SK-N-SH treated with all-trans-retinoic acid at 6 μM for 48 hours (cell line): Measurements from ENCODE around the gene APMAP.

Source experiments
- ARNTL ChIP-seq: fragments of 450-650 bp; formaldehyde crosslinking; IDR thresholded peaks from 2 replicates; pipeline ENCODE4 v1.5.0; 2020; ENCODE audit warnings: low read depth, mild to moderate bottlenecking, moderate library complexity, borderline replicate concordance
- ESRRG ChIP-seq: fragments of 250-450 bp; sonication (Bioruptor Pico); IDR thresholded peaks from 2 replicates; pipeline ENCODE4 v1.6.1; 2021; ENCODE audit warnings: mild to moderate bottlenecking
- TOX ChIP-seq: fragments of 250-450 bp; sonication (Bioruptor Pico); IDR thresholded peaks from 2 replicates; pipeline ENCODE4 v1.8.0; 2021; ENCODE audit warnings: mild to moderate bottlenecking, moderate library complexity, borderline replicate concordance
- ZFP3 ChIP-seq: fragments of 250-450 bp; sonication (Bioruptor Pico); IDR thresholded peaks from 2 replicates; pipeline ENCODE4 v1.5.0; 2020; ENCODE audit warnings: mild to moderate bottlenecking, moderate library complexity
- ZFP30 ChIP-seq: fragments of 450-650 bp; formaldehyde crosslinking; IDR thresholded peaks from 2 replicates; pipeline ENCODE4 v1.5.0; 2022; ENCODE audit warnings: mild to moderate bottlenecking, moderate library complexity
- ZNF565 ChIP-seq: fragments of 450-650 bp; formaldehyde crosslinking; conservative IDR thresholded peaks from 2 replicates; pipeline ENCODE4 v1.5.0; 2020; ENCODE audit warnings: low read depth, mild to moderate bottlenecking, moderate library complexity
- TF ChIP-seq, protein P1 (sequence below): fragments of 250-450 bp; sonication (Bioruptor Pico); IDR thresholded peaks from 2 replicates; pipeline ENCODE4 v1.5.1; 2021; ENCODE audit warnings: mild to moderate bottlenecking, moderate library complexity
- TF ChIP-seq, protein P2 (sequence below): fragments of 250-450 bp; sonication (Bioruptor Pico); IDR thresholded peaks from 2 replicates; pipeline ENCODE4 v1.8.0; 2020; ENCODE audit warnings: mild to moderate bottlenecking, moderate library complexity, borderline replicate concordance
- TF ChIP-seq, protein P3 (sequence below): fragments of 250-450 bp; sonication (Bioruptor Pico); IDR thresholded peaks from 2 replicates; pipeline ENCODE4 v1.5.1; 2020; ENCODE audit warnings: low read depth, mild to moderate bottlenecking, moderate library complexity
- TF ChIP-seq, protein P4 (sequence below): fragments of 250-450 bp; sonication (Bioruptor Pico); IDR thresholded peaks from 2 replicates; pipeline ENCODE4 v1.8.0; 2021; ENCODE audit warnings: low read depth, mild to moderate bottlenecking, moderate library complexity, borderline replicate concordance
- TF ChIP-seq, protein P5 (sequence below): fragments of 250-450 bp; sonication (Bioruptor Pico); IDR thresholded peaks from 2 replicates; pipeline ENCODE4 v1.5.0; 2020; ENCODE audit warnings: mild to moderate bottlenecking, moderate library complexity

DNA sequence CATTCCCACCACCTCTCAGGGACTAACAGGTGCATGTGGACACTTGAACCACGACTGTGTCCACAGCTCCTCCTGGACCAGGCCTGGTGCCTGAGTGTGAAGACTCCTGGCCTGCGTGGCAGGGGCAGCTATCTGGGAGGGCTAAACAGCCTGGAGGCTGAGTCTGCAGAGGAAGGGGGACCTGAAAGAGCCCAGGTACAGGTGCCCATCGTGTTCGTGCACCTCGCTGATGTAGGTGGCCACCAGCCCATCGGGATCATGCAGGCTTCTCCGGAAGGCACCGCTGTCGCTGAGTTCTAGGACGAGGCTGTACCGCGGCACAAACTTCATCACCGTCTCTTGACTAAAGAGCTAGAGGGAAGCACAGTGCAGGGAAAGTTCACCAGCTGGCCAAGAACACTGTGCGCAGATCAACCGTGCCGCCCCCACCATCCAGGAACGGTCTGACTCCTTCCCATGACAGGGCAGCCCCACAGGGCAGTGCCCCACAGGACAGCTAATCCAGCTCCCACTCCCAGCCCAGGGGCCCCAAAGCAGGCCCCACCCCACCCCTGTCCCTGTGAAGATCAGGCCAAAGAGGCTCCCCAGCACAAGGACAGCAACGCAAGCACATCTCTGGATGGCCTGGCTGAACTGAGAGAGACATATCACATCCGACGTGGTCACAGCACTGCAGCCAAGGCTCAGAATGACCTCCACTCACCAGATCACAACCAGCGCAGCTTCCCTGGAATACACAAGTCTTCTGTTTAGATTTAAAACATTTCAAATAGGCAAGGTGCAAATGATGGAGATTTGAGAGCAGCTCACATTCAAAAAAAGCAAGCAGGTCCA lies 28.7 kb downstream of the APMAP start:
- TF ChIP-seq, protein P1, sequence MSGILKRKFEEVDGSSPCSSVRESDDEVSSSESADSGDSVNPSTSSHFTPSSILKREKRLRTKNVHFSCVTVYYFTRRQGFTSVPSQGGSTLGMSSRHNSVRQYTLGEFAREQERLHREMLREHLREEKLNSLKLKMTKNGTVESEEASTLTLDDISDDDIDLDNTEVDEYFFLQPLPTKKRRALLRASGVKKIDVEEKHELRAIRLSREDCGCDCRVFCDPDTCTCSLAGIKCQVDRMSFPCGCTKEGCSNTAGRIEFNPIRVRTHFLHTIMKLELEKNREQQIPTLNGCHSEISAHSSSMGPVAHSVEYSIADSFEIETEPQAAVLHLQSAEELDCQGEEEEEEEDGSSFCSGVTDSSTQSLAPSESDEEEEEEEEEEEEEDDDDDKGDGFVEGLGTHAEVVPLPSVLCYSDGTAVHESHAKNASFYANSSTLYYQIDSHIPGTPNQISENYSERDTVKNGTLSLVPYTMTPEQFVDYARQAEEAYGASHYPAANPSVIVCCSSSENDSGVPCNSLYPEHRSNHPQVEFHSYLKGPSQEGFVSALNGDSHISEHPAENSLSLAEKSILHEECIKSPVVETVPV: no peak
- TF ChIP-seq ZFP3 (CRISPR knock-in tag) (no peak), TOX (CRISPR knock-in tag) (no peak), ZNF565 (CRISPR knock-in tag) (no peak), ESRRG (CRISPR knock-in tag) (no peak), ZFP30 (no peak), ARNTL (CRISPR knock-in tag) (no peak)
- TF ChIP-seq, protein P2, sequence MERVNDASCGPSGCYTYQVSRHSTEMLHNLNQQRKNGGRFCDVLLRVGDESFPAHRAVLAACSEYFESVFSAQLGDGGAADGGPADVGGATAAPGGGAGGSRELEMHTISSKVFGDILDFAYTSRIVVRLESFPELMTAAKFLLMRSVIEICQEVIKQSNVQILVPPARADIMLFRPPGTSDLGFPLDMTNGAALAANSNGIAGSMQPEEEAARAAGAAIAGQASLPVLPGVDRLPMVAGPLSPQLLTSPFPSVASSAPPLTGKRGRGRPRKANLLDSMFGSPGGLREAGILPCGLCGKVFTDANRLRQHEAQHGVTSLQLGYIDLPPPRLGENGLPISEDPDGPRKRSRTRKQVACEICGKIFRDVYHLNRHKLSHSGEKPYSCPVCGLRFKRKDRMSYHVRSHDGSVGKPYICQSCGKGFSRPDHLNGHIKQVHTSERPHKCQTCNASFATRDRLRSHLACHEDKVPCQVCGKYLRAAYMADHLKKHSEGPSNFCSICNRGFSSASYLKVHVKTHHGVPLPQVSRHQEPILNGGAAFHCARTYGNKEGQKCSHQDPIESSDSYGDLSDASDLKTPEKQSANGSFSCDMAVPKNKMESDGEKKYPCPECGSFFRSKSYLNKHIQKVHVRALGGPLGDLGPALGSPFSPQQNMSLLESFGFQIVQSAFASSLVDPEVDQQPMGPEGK (CRISPR knock-in tag): no peak
- TF ChIP-seq, protein P3, sequence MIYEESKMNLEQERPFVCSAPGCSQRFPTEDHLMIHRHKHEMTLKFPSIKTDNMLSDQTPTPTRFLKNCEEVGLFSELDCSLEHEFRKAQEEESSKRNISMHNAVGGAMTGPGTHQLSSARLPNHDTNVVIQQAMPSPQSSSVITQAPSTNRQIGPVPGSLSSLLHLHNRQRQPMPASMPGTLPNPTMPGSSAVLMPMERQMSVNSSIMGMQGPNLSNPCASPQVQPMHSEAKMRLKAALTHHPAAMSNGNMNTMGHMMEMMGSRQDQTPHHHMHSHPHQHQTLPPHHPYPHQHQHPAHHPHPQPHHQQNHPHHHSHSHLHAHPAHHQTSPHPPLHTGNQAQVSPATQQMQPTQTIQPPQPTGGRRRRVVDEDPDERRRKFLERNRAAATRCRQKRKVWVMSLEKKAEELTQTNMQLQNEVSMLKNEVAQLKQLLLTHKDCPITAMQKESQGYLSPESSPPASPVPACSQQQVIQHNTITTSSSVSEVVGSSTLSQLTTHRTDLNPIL (CRISPR knock-in tag): no peak
- TF ChIP-seq, protein P4, sequence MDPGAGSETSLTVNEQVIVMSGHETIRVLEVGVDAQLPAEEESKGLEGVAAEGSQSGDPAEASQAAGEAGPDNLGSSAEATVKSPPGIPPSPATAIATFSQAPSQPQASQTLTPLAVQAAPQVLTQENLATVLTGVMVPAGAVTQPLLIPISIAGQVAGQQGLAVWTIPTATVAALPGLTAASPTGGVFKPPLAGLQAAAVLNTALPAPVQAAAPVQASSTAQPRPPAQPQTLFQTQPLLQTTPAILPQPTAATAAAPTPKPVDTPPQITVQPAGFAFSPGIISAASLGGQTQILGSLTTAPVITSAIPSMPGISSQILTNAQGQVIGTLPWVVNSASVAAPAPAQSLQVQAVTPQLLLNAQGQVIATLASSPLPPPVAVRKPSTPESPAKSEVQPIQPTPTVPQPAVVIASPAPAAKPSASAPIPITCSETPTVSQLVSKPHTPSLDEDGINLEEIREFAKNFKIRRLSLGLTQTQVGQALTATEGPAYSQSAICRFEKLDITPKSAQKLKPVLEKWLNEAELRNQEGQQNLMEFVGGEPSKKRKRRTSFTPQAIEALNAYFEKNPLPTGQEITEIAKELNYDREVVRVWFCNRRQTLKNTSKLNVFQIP: no peak
- TF ChIP-seq, protein P5, sequence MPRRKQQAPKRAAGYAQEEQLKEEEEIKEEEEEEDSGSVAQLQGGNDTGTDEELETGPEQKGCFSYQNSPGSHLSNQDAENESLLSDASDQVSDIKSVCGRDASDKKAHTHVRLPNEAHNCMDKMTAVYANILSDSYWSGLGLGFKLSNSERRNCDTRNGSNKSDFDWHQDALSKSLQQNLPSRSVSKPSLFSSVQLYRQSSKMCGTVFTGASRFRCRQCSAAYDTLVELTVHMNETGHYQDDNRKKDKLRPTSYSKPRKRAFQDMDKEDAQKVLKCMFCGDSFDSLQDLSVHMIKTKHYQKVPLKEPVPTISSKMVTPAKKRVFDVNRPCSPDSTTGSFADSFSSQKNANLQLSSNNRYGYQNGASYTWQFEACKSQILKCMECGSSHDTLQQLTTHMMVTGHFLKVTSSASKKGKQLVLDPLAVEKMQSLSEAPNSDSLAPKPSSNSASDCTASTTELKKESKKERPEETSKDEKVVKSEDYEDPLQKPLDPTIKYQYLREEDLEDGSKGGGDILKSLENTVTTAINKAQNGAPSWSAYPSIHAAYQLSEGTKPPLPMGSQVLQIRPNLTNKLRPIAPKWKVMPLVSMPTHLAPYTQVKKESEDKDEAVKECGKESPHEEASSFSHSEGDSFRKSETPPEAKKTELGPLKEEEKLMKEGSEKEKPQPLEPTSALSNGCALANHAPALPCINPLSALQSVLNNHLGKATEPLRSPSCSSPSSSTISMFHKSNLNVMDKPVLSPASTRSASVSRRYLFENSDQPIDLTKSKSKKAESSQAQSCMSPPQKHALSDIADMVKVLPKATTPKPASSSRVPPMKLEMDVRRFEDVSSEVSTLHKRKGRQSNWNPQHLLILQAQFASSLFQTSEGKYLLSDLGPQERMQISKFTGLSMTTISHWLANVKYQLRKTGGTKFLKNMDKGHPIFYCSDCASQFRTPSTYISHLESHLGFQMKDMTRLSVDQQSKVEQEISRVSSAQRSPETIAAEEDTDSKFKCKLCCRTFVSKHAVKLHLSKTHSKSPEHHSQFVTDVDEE (CRISPR knock-in tag): no peak
